ENCODE data around the gene ATP8B3.

The ATP8B3 gene

DNA sequence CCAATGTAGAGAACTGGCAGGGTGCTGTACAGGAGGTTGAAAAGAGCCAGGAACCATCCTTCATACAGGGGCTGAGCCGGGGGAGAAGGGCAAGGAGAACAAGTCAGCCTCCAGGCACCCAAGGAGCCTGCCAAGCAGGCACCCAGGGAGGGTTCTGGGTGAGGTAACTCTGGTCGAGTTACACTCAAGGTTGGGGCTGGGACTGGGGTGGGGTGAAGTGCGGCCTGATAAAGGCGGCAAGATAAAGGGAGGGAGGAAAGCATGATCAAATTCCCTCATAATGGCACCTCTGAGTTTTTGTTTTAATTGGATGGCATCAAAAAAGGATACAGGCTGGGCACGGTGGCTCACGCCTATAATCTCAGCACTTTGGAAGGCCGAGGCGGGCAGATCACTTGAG is 25.0 kb downstream of the ATP8B3 start:
- Mint-ChIP-seq H3K27ac (no peak overlapping the region), H3K4me3 (no peak overlapping the region), H3K9me3 (no peaks in the 10 kb centered on the region), H3K36me3 (ENCODE audit: low read depth) (no peaks in the 10 kb centered on the region), H3K4me1 (ENCODE audit: low read depth) (no peaks in the 10 kb centered on the region), H3K27me3 (peaks cover 20% of the 10 kb centered on the region)

- H3K9me3 Mint-ChIP-seq: no peaks in the 10 kb centered on the region
- H3K4me3 Mint-ChIP-seq: no peak overlapping the region
- H3K27me3 Mint-ChIP-seq: peaks cover 24% of the 10 kb centered on the region
- H3K4me1 Mint-ChIP-seq (ENCODE audit: low read depth): no peaks in the 10 kb centered on the region
- H3K36me3 Mint-ChIP-seq (ENCODE audit: low read depth): no peaks in the 10 kb centered on the region
- no peak overlapping the region for H3K27ac Mint-ChIP-seq
Observed at GRCh38 chr19:1786668-1787067, 25.4 kb downstream of the ATP8B3 start.

GRCh38 chr19:1785310-1785709 is 26.8 kb downstream of the ATP8B3 start:
- H3K27me3 Mint-ChIP-seq: peaks cover 33% of the 10 kb centered on the region
- no peak overlapping the region for H3K27ac Mint-ChIP-seq
- no peak overlapping the region for H3K4me3 Mint-ChIP-seq
- H3K9me3 Mint-ChIP-seq: no peaks in the 10 kb centered on the region
- H3K4me1 Mint-ChIP-seq (ENCODE audit: low read depth): no peaks in the 10 kb centered on the region
- no peaks in the 10 kb centered on the region for H3K36me3 Mint-ChIP-seq (ENCODE audit: low read depth)

DNA sequence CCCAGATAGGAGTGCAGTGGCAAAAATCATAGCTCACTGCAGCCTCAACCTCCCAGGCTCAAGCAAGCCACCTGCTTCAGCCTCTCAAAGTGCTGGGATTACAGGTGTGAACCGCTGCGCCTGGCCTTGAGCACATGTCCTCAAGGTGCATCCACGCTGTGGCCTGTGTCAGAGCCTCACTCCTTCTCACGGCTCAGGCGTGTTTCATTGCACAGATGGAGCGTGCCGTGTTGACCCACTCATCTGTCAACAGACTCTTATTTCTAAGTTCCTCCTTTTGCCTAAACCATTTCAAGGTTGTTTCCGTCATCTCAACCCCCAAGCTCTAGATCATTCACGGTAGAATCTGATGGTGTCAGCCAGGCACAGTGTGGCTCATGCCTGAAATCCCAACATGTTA is 28.2 kb downstream of the ATP8B3 start:
- no peaks in the 10 kb centered on the region for H3K9me3 Mint-ChIP-seq
- no peaks in the 10 kb centered on the region for H3K4me1 Mint-ChIP-seq (ENCODE audit: low read depth)
- peaks cover 41% of the 10 kb centered on the region for H3K27me3 Mint-ChIP-seq
- H3K36me3 Mint-ChIP-seq (ENCODE audit: low read depth): no peaks in the 10 kb centered on the region
- H3K27ac Mint-ChIP-seq: no peak overlapping the region
- H3K4me3 Mint-ChIP-seq: no peak overlapping the region

GRCh38 chr19:1783354-1783753 is 28.7 kb downstream of the ATP8B3 start:
- no peaks in the 10 kb centered on the region for H3K36me3 Mint-ChIP-seq (ENCODE audit: low read depth)
- no peak overlapping the region for H3K27ac Mint-ChIP-seq
- no peak overlapping the region for H3K4me3 Mint-ChIP-seq
- peaks cover 43% of the 10 kb centered on the region for H3K27me3 Mint-ChIP-seq
- no peaks in the 10 kb centered on the region for H3K9me3 Mint-ChIP-seq
- no peaks in the 10 kb centered on the region for H3K4me1 Mint-ChIP-seq (ENCODE audit: low read depth)

DNA sequence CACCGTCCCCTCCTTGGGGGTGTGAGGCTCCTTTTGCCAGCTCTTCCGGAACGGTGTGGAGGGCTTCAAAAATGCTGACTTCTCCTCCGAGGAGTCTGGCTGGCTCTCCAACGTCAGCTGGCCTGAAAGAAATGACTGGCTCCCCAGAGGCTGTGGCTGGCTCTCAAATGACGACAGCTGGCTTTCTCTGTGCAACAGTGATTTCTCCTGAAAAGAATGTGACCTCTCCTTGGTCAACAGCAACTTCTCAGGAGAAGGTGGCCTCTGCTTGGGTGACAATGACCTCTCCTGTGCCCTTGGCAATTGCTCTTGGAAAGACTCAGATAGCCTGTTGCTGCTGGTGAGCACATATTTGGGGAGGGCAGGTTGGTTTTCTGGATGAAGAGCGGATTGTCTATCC is 29.6 kb downstream of the ATP8B3 start:
- H3K4me1 Mint-ChIP-seq (ENCODE audit: low read depth): no peaks in the 10 kb centered on the region
- no peaks in the 10 kb centered on the region for H3K36me3 Mint-ChIP-seq (ENCODE audit: low read depth)
- H3K4me3 Mint-ChIP-seq: no peak overlapping the region
- peaks cover 49% of the 10 kb centered on the region for H3K27me3 Mint-ChIP-seq
- no peaks in the 10 kb centered on the region for H3K9me3 Mint-ChIP-seq
- no peak overlapping the region for H3K27ac Mint-ChIP-seq

DNA sequence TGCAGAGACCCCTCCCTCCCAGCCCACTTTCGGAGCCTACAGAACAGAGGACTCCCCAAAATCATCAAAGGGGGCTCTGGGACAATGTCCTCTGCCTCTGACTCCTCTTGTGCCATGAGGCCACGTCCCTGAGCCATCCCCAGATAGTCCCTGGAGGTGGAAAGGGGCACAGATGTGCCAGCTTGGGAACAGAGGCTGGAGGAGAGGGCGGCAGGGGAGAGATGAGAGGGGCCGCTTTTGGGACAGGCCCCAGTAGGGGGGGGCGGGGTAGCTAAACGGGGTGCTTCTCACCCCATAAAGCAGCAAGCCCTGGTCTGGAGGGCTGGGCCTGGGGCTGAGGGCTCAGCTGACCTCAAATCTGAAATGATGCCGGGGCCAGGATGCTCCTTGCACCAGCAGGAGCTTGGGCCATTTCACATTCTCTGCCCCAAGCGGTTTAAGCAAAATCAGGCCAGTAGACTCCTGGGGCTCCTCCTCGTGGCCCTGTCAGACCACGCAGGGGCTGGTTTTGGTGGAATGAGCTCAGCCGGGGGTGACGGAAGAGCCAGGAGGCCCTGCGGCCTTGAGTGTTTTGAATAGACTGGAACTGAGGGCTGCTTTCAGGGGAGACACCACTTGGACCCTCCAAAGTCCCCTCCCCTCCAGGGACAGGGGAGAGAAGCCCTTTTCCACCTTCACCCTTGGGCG is 31.7 kb downstream of the ATP8B3 start:
- H3K4me3 Mint-ChIP-seq: no peak overlapping the region
- peaks cover 63% of the 10 kb centered on the region for H3K27me3 Mint-ChIP-seq
- H3K9me3 Mint-ChIP-seq: no peaks in the 10 kb centered on the region
- no peaks in the 10 kb centered on the region for H3K4me1 Mint-ChIP-seq (ENCODE audit: low read depth)
- no peak overlapping the region for H3K27ac Mint-ChIP-seq
- H3K36me3 Mint-ChIP-seq (ENCODE audit: low read depth): no peaks in the 10 kb centered on the region

GRCh38 chr19:1779574-1779973 is 32.5 kb downstream of the ATP8B3 start:
- no peak overlapping the region for H3K27ac Mint-ChIP-seq
- H3K27me3 Mint-ChIP-seq: peaks cover 67% of the 10 kb centered on the region
- H3K4me1 Mint-ChIP-seq (ENCODE audit: low read depth): no peaks in the 10 kb centered on the region
- H3K9me3 Mint-ChIP-seq: no peaks in the 10 kb centered on the region
- H3K36me3 Mint-ChIP-seq (ENCODE audit: low read depth): no peaks in the 10 kb centered on the region
- H3K4me3 Mint-ChIP-seq: no peak overlapping the region

DNA sequence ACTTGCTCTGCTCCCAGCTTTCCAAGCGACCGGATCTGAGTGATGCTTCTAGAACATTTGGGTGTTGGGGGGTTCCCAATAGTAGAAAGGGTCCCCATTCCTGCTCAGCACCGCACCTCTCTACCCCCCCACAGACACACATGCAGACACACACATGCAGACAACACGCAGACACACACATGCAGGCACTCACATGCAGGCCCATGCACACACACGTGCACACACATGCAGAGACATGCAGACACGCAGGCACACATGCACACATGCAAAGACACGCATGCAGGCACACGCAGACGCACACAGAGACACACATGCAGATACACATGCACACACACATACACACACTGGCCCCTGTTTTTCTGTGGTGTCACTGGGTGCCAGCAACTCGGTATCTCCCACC is 34.9 kb downstream of the ATP8B3 start:
- Mint-ChIP-seq H3K9me3 (no peaks in the 10 kb centered on the region), H3K27ac (no peak overlapping the region), H3K4me3 (no peak overlapping the region), H3K4me1 (ENCODE audit: low read depth) (no peaks in the 10 kb centered on the region), H3K27me3 (peaks cover 74% of the 10 kb centered on the region), H3K36me3 (ENCODE audit: low read depth) (no peaks in the 10 kb centered on the region)

DNA sequence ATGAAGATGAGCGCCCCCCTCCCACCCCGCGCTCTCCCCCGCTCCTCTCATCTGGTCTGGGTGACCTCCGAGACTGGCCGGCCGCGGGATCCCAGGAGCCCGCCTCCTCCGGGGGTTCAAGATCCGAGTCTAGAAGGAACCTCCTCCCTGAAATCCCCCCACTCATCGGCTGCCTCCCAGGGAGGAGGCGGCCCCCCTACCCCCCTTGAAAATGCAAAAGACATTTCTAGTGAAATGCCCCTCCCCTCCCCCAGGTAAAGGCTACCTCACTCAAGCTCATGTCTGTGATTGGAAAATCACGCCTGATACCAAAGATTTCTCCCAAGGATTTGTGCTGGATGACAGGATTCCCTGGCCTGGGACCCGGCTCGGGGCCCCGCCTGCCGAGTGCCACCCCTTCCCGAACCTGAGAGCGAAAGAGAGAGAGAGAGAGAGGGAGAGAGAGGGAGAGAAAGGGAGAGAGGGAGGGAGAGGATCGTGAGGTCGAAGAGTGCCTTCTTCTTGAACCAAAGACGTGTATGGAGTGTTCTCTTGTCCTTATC is 35.4 kb downstream of the ATP8B3 start:
- Mint-ChIP-seq H3K27ac (no peak overlapping the region), H3K27me3 (peaks cover 69% of the 10 kb centered on the region), H3K36me3 (ENCODE audit: low read depth) (no peaks in the 10 kb centered on the region), H3K9me3 (no peaks in the 10 kb centered on the region), H3K4me1 (ENCODE audit: low read depth) (no peaks in the 10 kb centered on the region), H3K4me3 (no peak overlapping the region)

- Mint-ChIP-seq H3K36me3 (ENCODE audit: low read depth) (peaks cover 6% of the 10 kb centered on the region), H3K27ac (no peak overlapping the region), H3K4me3 (no peak overlapping the region), H3K4me1 (ENCODE audit: low read depth) (no peaks in the 10 kb centered on the region), H3K9me3 (peaks cover 5% of the 10 kb centered on the region), H3K27me3 (peaks cover 72% of the 10 kb centered on the region)
Observed at GRCh38 chr19:1775951-1776605, 36.0 kb downstream of the ATP8B3 start.

- H3K4me1 Mint-ChIP-seq (ENCODE audit: low read depth): no peaks in the 10 kb centered on the region
- peaks cover 11% of the 10 kb centered on the region for H3K9me3 Mint-ChIP-seq
- no peak overlapping the region for H3K27ac Mint-ChIP-seq
- peaks cover 75% of the 10 kb centered on the region for H3K27me3 Mint-ChIP-seq
- H3K36me3 Mint-ChIP-seq (ENCODE audit: low read depth): peaks cover 10% of the 10 kb centered on the region
- no peak overlapping the region for H3K4me3 Mint-ChIP-seq
Observed at GRCh38 chr19:1774989-1775772, 36.9 kb downstream of the ATP8B3 start.

DNA sequence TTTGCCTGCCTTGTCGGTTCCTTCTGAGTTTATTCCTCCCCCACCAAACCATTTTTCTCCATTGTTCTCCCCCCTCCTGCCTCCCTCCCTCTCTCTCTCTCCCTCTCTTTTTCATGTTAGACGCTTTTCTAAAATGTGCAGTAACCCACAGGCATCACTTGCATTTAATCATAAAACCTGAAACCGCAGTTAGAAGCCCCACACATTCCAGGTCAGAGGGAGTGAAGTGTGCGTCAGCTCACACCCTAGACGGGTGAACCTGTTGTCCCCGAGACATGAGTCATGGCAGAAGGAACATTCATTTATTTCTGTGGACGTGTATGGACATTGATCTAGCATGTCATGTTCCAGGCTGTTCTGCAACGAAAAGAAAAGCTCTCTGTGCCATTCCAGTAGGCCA is 38.9 kb downstream of the ATP8B3 start:
- peaks cover 77% of the 10 kb centered on the region for H3K27me3 Mint-ChIP-seq
- no peaks in the 10 kb centered on the region for H3K4me1 Mint-ChIP-seq (ENCODE audit: low read depth)
- no peak overlapping the region for H3K4me3 Mint-ChIP-seq
- H3K27ac Mint-ChIP-seq: no peak overlapping the region
- peaks cover 10% of the 10 kb centered on the region for H3K36me3 Mint-ChIP-seq (ENCODE audit: low read depth)
- H3K9me3 Mint-ChIP-seq: peaks cover 11% of the 10 kb centered on the region

DNA sequence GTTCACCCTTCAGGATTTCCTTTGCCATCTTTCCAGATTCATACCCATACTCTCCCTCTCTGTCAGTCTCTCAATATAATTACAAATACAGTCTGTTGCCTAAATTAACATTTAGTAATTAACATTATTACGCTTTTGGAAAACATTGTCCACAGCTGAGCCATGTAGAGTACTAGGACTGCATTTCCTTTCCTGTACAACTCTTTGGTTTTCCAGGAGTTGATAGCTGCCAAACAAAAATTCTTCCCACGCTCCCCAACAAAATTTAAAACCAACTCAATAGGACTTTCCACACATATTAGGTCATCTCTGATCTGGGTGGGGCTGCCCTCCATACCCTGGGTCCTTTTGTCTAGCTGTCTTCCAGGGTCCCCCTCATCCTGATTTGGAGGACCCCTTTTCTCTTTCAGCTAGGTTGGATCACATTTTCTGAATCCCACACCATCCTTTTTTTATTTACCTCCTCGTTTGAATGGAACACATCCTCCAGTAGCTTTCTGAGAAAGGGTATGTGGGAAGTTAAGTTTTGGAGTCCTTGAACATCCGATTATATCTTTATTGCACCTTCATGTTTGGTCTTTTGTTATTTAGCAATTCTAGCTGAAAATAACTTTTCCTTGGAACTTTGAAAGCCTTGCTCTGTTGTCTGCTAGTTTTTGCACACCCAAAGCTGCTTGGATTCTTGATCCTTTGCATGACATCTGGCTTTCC is 41.1 kb downstream of the ATP8B3 start:
- peaks cover 10% of the 10 kb centered on the region for H3K36me3 Mint-ChIP-seq (ENCODE audit: low read depth)
- no peak overlapping the region for H3K27ac Mint-ChIP-seq
- H3K4me3 Mint-ChIP-seq: no peak overlapping the region
- peaks cover 68% of the 10 kb centered on the region for H3K27me3 Mint-ChIP-seq
- H3K9me3 Mint-ChIP-seq: peaks cover 11% of the 10 kb centered on the region
- H3K4me1 Mint-ChIP-seq (ENCODE audit: low read depth): no peaks in the 10 kb centered on the region

GRCh38 chr19:1769645-1769985 is 42.5 kb downstream of the ATP8B3 start:
- Mint-ChIP-seq H3K36me3 (ENCODE audit: low read depth) (peaks cover 10% of the 10 kb centered on the region), H3K4me1 (ENCODE audit: low read depth) (no peaks in the 10 kb centered on the region), H3K27ac (no peak overlapping the region), H3K27me3 (peaks cover 77% of the 10 kb centered on the region), H3K9me3 (peaks cover 11% of the 10 kb centered on the region), H3K4me3 (no peak overlapping the region)
